MV-4-11 (cell line): ENCODE results near the gene MORC4.

Experiments used
- DNase-seq: peaks from one replicate; lab custom pipeline; 2025; lab: John Stamatoyannopoulos, UW

Gene MORC4

DNA sequence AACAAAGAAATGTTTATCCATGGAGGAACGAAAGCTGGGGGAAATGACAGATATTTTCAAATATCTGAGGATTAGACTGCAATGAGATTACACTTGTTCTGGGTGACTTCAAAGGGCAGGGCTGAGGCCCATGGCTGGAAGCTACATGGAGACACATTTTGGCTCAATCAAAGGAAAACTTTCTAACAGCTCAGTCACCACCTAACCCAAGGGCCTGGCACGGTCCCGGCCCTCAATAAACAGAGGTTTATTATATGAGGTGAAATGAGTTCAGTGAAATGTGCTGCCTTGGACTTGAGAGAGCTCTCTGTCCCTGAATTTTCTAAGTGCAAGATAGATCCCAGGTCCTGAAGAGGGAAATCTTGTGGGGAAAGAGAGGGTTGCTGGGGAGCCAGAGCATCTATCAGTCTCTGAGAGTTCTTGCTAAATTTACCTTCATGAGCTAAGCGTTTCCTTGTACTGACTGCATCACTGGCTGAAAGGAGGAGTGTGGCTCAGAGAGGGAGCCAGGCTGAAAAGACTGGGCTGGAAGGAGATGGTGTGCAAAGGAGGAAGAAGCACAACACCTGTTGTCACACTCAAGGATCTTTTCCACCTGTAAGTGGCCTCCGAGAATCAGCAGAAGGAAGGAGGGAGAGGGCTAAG lies 94.8 kb downstream of the MORC4 start:
- DNase-seq: no peak

DNA sequence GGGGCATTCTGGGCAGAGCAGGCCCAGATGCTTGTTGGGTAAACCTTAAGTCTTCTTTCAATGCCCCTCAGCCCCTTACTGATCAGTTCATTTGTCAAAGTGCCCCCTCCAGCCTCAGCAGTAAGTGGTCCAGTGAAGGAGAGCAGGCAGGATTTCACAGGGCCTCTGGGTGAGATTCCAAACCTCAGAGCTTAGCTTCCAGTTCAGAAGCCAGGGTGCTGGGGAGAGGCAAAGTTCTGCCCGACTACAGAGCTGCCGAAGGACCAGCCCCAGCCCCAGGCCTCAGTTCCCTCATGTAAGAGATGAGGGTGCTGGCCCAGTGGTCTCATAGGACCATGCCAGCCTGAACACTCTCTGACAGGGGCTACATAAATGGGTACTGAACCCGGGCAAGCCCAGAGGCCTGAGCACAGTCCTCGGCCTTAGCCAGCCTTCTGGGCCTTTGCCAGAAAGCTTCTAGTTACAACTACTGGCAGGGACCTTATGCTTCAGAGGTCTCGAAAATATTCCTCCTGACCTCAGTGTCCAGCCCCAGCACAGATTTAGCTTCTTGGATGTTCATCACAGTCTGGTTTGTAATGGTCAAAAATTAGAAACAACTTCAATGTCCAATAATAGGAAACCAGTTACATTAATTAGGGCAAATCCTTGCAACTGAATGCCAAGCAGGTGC lies 96.0 kb downstream of the MORC4 start:
- no peak for DNase-seq

- no peak for DNase-seq
Observed at GRCh38 chrX:106903291-106903824, 96.7 kb downstream of the MORC4 start, which contains the start of gene RIPPLY1. TSS of gene RIPPLY1 (minus strand) at chrX:106903341. CDS start at chrX:106903287, 54 bp downstream.

- DNase-seq: no peak
Observed at GRCh38 chrX:106902684-106903083, 97.3 kb downstream of the MORC4 start.

- no peak for DNase-seq
Observed at GRCh38 chrX:106901781-106902219, 98.2 kb downstream of the MORC4 start.

DNA sequence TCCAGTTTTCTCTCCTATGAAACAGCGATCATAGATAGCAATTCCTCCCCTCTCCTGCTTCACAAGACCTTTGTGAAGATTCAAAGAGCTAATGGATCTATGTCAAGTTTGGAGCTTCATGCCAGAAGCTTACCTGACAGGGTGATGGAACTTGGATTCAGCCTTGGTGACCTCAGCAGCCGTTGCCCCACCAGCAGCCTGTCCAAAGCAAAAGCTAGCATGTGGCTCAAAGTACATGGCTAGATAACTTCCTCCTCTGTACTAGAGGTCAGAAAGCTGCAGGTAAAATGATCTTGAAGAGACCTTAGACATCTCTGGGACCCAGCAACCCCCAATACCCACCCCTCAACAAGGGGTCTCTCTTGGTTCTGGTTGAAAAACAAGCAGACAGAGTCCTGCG lies 98.7 kb downstream of the MORC4 start:
- no peak for DNase-seq

- no peak for DNase-seq
Observed at GRCh38 chrX:106899841-106900240, 100.2 kb downstream of the MORC4 start.

DNA sequence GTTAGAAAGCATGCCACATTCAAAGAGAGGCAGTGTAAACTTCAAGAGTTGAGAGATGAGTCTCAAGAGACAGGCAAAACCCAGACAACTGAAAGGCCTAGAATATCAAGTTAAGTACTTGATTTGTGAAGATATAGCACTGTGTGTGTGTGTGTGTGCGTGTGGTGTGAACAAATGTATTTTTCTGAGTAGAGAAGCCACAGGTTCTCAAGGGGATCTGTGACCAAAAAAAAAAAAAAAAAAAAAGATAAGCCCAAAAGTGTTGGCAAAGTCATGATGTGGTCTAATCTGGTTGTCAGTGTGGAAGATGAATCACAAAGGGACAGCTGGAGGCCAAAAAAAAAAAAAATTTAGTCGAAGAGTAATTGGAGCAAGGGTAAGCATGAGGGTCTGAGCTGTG lies 100.7 kb downstream of the MORC4 start:
- DNase-seq: no peak

DNA sequence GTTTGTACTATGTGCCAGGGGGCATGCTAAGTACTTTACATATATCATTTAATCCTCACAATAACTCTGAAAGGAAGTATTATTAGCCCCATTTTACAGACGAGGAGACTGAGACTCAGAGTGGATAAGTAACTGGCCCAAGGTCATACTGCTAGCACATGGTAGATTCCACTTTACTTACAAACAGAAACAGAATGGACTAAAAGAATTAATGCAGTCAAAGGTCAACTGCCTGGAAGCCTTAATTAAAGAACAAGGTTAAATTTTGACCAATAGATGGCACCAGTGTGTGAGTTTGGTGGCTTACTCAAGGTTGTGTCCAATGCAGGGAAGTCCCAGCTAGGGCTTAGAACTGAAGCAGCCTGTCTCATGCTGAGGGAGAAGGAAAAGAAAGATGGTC lies 101.5 kb downstream of the MORC4 start:
- DNase-seq: peak; percentile 12

DNA sequence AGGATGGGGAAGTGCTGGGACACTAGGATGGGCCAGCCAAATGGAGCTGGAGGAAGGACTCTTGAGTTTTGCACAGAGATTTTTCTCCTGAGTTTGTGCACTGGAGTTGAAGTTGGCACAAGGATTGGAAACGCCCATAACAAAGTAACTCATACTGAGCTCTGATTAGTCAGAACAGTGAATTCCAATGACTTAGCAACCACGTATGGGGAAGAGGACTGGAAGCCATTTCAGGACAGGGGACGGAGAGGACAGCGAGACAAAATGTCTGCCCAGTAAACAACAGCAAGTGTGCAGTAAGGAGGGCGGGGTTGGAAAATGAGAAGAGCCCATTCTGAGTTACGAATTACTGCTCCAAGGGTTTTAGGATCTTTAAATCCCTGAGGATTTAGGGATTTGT lies 102.8 kb downstream of the MORC4 start:
- no peak for DNase-seq

DNA sequence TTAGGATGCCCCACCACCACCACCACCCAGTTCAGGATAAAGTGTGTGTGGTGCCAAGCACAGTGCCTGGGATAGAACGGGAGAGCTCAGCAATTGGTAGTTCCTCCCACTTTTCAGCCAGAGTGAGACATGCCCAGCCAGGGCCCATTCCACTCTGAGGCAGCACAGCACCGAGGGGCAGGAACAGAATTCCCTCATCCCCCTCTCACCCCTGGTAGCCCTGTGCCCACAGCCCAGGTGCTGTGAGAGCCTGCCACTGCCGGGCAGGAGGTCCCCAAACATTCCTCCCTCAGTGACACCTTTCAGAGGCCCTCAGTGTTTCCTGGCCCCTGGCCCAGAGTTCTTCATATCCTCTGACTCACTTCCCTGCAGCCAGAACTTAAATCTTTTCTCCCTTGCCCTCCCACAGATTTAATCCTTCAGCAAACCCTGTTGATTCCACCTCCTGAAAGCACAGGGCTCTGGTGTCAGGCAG lies 105.0 kb downstream of the MORC4 start:
- no peak for DNase-seq

- peak; percentile 11 for DNase-seq
Observed at GRCh38 chrX:106894392-106894909, 105.6 kb downstream of the MORC4 start.

DNA sequence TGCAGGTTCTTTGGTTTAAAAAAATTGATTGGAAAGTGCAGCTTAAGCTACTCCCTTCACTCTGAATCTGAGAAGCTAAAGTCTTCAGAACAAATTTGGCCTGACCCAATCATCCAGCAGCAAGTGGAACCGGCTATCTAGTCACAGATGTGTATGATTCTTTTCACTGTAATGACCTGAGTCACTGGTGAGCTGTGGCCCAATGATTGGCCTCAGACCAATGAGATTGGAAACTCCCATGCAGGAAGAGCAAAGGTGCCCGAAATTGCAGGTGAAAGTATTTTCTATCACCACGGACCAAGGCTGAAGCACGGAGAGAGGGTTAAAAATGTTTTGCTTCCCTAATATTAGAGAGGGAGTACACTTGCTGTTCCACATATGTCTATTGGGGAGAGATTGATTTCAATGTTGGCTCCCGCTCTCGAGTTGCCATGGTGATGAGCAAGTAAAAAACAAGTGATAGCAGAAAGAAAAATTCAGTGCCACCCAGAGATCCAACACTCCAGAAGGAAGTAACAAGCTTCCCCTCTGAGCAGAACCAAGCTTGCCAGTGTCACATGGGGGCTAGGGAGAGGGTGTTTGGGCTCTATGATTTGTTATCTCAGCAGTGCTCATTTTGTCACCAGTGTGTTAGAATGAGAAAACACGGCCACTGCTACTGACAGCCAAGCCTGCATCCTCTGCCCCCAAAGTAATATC lies 108.1 kb downstream of the MORC4 start:
- no peak for DNase-seq
